A673 (cell line): Measurements from ENCODE around the gene LRRC4C. TPM values are rescaled to one million over a fixed set of nuclear protein-coding genes. Genes with fewer than 3 reads are reported as not detected.

Experiments used
- BruUV-seq: library from RNA; stranded (reverse); fragments of 400-500 nt; replicated peaks from 2 replicates; lab custom pipeline; 2021; lab: Mats Ljungman, UMichigan
- CTCF ChIA-PET: fragments of 300-600 bp; sonication (Branson Sonifier 250); formaldehyde crosslinking; loops from one replicate; lab custom pipeline; 2022; ENCODE audit warnings: antibody characterized with exemption; lab: Charles Lee
- POLR2A ChIA-PET: fragments of 300-600 bp; sonication (Branson Sonifier 250); formaldehyde crosslinking; loops from one replicate; lab custom pipeline; 2022; ENCODE audit warnings: antibody characterized with exemption; ENCODE audit not compliant: low non-redundant PET; lab: Charles Lee
- DNase-seq: peaks from one replicate; pipeline ENCODE4 v3.0.0-alpha.2; 2015; ENCODE audit warnings: low spot score
- H3K27ac ChIP-seq: fragments of 200-600 bp; sonication (generic); 2 replicates; pipeline ENCODE4 v1.5.1; 2016; ENCODE audit warnings: mixed run types, low read depth, mild to moderate bottlenecking, mixed read lengths, antibody characterized with exemption, low read length; ENCODE audit not compliant: poor library complexity, severe bottlenecking
- H3K27me3 ChIP-seq: fragments of 200-600 bp; sonication (generic); replicated peaks from 2 replicates; pipeline ENCODE4 v1.6.1; 2017; ENCODE audit warnings: mixed run types, low read depth, mild to moderate bottlenecking, mixed read lengths, antibody characterized with exemption, low read length; ENCODE audit not compliant: insufficient read depth, poor library complexity
- H3K36me3 ChIP-seq: fragments of 200-600 bp; sonication (generic); 2 replicates; pipeline ENCODE4 v1.6.1; 2016; ENCODE audit warnings: mixed run types, mild to moderate bottlenecking, mixed read lengths, antibody characterized with exemption, low read length; ENCODE audit not compliant: insufficient read depth, poor library complexity, severe bottlenecking
- H3K4me1 ChIP-seq: fragments of 200-600 bp; sonication (generic); 2 replicates; pipeline ENCODE4 v1.6.1; 2017; ENCODE audit warnings: mixed run types, mild to moderate bottlenecking, mixed read lengths, antibody characterized with exemption, low read length; ENCODE audit not compliant: insufficient read depth, poor library complexity, severe bottlenecking
- H3K4me3 ChIP-seq: fragments of 200-600 bp; sonication (generic); 2 replicates; pipeline ENCODE4 v1.5.1; 2016; ENCODE audit warnings: low read depth, mixed run types, mild to moderate bottlenecking, mixed read lengths, low read length; ENCODE audit not compliant: poor library complexity, severe bottlenecking
- H3K9me3 ChIP-seq: fragments of 200-600 bp; sonication (generic); 2 replicates; pipeline ENCODE4 v1.6.1; 2016; ENCODE audit warnings: mixed run types, low read depth, mild to moderate bottlenecking, mixed read lengths, antibody characterized with exemption, low read length; ENCODE audit not compliant: poor library complexity, severe bottlenecking
- EZH2 ChIP-seq: fragments of 200-600 bp; sonication (generic); IDR thresholded peaks from 2 replicates; pipeline ENCODE4 v1.6.1; 2017; ENCODE audit warnings: borderline replicate concordance, low read depth, mild to moderate bottlenecking, mixed read lengths, antibody characterized with exemption, low read length; ENCODE audit not compliant: poor library complexity, severe bottlenecking
- intact Hi-C: fragments of 100-400 bp; cut with micrococcal nuclease; formaldehyde crosslinking; loops from one replicate; pipeline ENCODE4 v1.10.0; 2022; ENCODE audit not compliant: unreplicated experiment
- total RNA-seq: library from RNA; stranded (reverse); gene quantifications from 2 replicates; pipeline ENCODE4 v1.2.3, GENCODE V29; 2021
- TF ChIP-seq, protein P1 (sequence below): fragments of 300-800, 200-600 bp; sonication (generic); conservative IDR thresholded peaks from 2 replicates; pipeline ENCODE4 v1.5.1; 2017; ENCODE audit warnings: low read depth, mild to moderate bottlenecking, antibody characterized with exemption, low read length, moderate library complexity, mixed read lengths

Gene LRRC4C
- total RNA-seq, 1 experiment from 2014 or later, result 38.3 TPM

DNA sequence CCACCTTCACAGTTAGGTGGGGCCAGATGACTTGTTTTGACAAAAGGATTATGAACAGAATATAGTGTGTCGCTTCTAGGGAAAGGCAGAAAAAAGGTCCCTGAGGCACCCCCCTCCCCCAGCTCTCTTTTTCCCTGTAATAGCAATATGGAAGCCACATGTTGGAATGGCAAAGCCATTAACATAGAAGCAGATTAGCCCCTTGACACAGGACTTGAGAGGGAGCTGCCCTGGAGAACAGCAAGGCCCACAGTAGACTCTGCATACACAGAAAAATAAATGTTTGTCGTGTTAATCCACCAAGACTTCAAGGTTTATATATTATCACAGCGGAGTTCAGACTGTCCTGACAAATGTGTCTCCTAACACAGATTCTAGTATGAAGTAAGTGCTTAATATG, 1222.9 kb downstream of the LRRC4C start:
- H3K27me3 ChIP-seq, result no peaks in the 10 kb centered on the region
- BruUV-seq, result no TSS peak
- POLR2A ChIA-PET, result no interaction called here
- no peak for DNase-seq
- intact Hi-C loops, result no loop called here
- CTCF ChIA-PET, result no interaction called here
- peaks cover 5% of the 10 kb centered on the region for H3K4me1 ChIP-seq
- TF ChIP-seq, protein P1, sequence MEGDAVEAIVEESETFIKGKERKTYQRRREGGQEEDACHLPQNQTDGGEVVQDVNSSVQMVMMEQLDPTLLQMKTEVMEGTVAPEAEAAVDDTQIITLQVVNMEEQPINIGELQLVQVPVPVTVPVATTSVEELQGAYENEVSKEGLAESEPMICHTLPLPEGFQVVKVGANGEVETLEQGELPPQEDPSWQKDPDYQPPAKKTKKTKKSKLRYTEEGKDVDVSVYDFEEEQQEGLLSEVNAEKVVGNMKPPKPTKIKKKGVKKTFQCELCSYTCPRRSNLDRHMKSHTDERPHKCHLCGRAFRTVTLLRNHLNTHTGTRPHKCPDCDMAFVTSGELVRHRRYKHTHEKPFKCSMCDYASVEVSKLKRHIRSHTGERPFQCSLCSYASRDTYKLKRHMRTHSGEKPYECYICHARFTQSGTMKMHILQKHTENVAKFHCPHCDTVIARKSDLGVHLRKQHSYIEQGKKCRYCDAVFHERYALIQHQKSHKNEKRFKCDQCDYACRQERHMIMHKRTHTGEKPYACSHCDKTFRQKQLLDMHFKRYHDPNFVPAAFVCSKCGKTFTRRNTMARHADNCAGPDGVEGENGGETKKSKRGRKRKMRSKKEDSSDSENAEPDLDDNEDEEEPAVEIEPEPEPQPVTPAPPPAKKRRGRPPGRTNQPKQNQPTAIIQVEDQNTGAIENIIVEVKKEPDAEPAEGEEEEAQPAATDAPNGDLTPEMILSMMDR, result no peak
- TF ChIP-seq EZH2, result no peak
- H3K9me3 ChIP-seq, result no peaks in the 10 kb centered on the region
- H3K4me3 ChIP-seq, result no peak overlapping the region
- no peaks in the 10 kb centered on the region for H3K36me3 ChIP-seq
- no peak overlapping the region for H3K27ac ChIP-seq

DNA sequence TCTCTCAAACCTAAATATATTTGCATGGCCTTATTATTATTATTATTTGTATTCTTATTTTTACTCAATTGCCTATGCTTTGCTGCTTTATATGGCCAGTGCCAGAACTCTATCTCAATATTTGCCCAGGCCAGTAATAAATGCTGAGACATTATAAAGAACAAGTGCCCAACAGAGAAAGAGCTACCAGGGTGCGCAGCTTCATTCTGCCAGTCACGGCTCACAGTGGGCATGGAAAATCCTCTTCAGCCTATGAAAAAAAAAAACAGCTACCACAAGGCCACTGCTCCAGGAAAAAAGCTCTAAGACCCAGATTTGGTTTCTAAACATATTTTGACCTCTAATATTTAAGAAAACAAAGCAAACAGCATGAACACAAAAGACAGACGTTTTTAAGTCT, 1223.6 kb downstream of the LRRC4C start:
- intact Hi-C loops, result no loop called here
- H3K4me3 ChIP-seq, result no peak overlapping the region
- H3K36me3 ChIP-seq, result no peaks in the 10 kb centered on the region
- TF ChIP-seq, protein P1, result no peak
- no peak for TF ChIP-seq EZH2
- ChIA-PET POLR2A (no interaction called here), CTCF (no interaction called here)
- no TSS peak for BruUV-seq
- no peak for DNase-seq
- no peaks in the 10 kb centered on the region for H3K27me3 ChIP-seq
- no peaks in the 10 kb centered on the region for H3K9me3 ChIP-seq
- no peak overlapping the region for H3K27ac ChIP-seq
- H3K4me1 ChIP-seq, result peaks cover 5% of the 10 kb centered on the region

DNA sequence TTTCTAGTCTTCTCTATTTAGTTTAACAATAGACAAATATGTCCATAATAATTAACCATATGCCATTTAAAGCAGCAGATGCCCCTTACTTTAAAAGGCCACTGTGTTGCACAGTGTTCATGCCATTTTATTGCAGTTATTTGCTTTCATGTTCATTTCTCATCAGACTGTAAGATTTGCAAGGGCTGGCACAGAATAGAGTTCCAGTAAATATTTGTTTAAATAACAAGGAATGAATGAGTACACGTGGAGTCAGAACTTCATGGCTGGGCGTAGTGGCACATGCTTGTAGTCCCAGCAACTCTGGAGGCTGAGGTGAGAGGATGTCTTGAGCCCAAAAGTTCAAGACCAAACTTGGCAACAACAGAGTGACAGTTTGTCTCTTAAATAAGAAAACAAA, 1228.6 kb downstream of the LRRC4C start:
- H3K36me3 ChIP-seq, result no peaks in the 10 kb centered on the region
- H3K27me3 ChIP-seq, result no peaks in the 10 kb centered on the region
- TF ChIP-seq, protein P1, result no peak
- TF ChIP-seq EZH2, result no peak
- DNase-seq, result no peak
- H3K27ac ChIP-seq, result no peak overlapping the region
- H3K4me1 ChIP-seq, result peaks cover 21% of the 10 kb centered on the region
- H3K4me3 ChIP-seq, result no peak overlapping the region
- no peaks in the 10 kb centered on the region for H3K9me3 ChIP-seq
- ChIA-PET POLR2A (no interaction called here), CTCF (no interaction called here)
- BruUV-seq, result no TSS peak
- intact Hi-C loops, result no loop called here
